ENCODE results near the gene GLI2.

Gene GLI2

DNA sequence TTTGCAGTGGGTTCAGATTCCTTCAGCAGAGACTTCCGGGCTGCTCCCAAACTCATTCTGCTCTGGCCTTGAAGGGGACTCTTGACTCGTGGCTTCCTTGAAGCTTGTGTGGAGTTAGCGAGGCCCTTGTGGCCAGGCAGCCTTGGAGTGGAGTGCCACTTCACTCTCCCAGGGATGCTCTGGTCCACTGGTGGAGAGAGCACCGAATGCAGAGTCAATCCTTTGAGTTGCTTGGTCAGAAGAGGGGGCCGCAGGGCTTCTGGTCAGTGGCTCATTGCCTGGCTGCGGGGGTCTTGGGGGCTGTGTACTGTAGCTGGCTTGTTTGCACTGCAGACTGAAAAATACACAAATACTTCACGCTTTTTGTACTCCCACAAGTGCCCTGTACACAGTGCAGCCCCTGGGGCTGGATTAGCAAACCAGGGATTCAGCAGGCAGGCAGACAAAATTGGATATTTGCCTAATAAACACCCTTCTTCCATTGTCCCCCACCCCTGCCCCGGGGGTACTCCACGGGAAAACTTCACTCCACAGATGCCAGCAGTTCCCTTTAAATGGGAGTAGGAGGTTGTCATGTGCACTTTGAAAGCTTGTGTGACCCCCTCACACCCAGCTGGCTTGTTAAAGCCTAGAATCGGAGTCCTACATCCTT lies 3.2 kb downstream of the GLI2 start:
- Histone ChIP-seq H3K9ac (ENCODE audit: low read length) (peak overlapping the region; percentile 73), H3K27me3 (ENCODE audit: control insufficient read depth, insufficient read depth, low read length) (peaks cover 9% of the 10 kb centered on the region), H3K4me3 (ENCODE audit: low read length) (peak overlapping the region; percentile 93), H3K4me1 (ENCODE audit: control insufficient read depth, low read depth, low read length) (peaks cover 52% of the 10 kb centered on the region), H3K9me3 (ENCODE audit: control insufficient read depth, low read depth, low read length) (no peaks in the 10 kb centered on the region), H3K27ac (ENCODE audit: low read length) (peak overlapping the region; percentile 67), H3K36me3 (ENCODE audit: control insufficient read depth, low read depth, low read length) (no peaks in the 10 kb centered on the region)

DNA sequence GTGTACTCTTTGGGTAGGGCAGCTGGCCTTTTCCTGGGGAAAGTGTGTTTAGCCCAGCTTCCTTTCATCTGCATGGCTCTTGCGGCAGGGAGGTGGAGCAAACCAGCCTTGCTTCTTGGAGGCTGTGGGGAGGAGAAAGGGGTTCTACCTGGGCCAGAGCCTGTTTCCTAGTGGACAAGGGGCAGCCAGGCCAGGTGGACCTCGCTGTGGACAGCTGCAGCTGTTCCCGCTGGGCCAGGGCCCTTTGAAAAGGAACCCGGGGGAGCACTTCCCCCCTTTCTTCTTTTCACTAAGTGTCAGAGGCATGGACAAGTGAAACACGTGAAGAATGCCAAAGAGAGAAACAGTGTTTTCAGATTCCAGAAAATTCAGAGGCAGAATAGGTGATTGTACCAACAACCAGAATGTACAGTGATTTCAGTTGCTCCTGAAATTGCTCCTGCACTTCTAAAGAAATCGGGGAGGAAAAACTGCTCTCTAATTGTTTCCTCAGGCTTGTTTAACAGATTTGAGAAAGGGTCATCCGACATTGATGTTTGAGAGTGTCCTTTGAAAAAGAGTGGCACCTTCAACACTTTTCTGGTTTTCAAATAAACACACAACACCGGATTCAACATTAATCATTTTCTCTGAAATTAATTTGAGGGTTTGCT lies 3.9 kb downstream of the GLI2 start:
- peaks cover 56% of the 10 kb centered on the region for H3K4me1 ChIP-seq (ENCODE audit: control insufficient read depth, low read depth, low read length)
- no peaks in the 10 kb centered on the region for H3K36me3 ChIP-seq (ENCODE audit: control insufficient read depth, low read depth, low read length)
- H3K9ac ChIP-seq (ENCODE audit: low read length) = peak overlapping the region; percentile 73
- H3K27ac ChIP-seq (ENCODE audit: low read length) = peak overlapping the region; percentile 67
- H3K27me3 ChIP-seq (ENCODE audit: control insufficient read depth, insufficient read depth, low read length) = peaks cover 5% of the 10 kb centered on the region
- no peaks in the 10 kb centered on the region for H3K9me3 ChIP-seq (ENCODE audit: control insufficient read depth, low read depth, low read length)
- peak overlapping the region; percentile 93 for H3K4me3 ChIP-seq (ENCODE audit: low read length)

DNA sequence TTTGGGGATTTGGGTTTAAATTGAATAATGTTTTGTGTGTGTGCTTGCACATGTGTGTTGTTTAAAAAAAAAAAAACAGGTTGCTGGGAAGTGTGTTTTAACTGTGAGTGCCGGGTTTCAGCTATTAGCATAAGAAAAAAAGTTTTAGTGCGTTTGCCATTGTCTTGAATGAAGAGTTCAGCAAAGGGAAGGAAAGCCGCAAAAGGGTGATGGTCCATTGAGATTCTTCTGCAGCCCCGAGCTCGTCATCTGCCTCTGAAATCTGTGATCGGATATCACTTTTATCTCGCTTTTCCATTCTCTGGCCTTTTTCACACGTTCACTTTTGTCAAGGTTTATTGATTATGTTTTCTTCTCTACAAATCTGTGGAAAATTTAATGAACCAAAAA lies 4.7 kb downstream of the GLI2 start:
- Histone ChIP-seq H3K4me1 (ENCODE audit: control insufficient read depth, low read depth, low read length) (peaks cover 54% of the 10 kb centered on the region), H3K27me3 (ENCODE audit: control insufficient read depth, insufficient read depth, low read length) (no peaks in the 10 kb centered on the region), H3K9me3 (ENCODE audit: control insufficient read depth, low read depth, low read length) (no peaks in the 10 kb centered on the region), H3K4me3 (ENCODE audit: low read length) (peak overlapping the region; percentile 93), H3K9ac (ENCODE audit: low read length) (peak overlapping the region; percentile 73), H3K27ac (ENCODE audit: low read length) (peak overlapping the region; percentile 90), H3K36me3 (ENCODE audit: control insufficient read depth, low read depth, low read length) (no peaks in the 10 kb centered on the region)

DNA sequence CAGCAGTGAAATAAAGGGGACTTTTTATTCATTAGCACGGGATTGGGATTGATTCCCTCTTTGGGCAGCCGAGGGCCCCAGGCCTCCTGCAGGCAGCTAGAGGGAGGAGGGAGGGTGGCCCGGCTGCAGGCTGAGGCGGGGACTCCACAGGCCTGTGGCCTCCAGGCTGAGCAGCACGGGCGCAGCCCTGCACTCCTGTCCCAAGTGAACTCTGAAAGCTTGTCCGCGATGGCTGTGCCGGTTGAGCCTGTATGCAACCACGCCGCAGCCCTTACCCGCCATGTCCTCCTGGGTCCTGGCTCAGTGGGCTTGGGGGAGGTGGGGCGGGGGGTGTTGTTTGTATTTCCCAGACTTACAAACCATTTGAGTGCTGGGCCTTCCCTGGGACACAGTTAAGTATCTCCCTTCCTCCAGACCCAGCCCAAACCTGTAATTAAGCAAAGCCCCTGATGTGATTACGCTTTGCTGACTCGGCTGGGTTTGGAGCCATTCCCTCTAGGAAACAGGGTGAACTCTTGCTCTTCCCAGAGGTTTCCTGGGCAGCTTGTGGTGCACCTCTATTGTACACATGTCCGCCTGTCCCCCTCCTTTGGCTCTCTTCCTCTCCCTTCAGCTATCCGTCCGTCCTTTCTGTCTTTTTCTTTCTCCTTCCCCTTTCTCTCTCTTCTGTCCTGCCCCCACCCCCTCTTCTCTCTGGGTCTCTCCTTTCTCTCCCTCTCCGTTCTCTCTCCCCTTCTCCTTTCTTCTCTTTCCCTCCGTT lies 5.3 kb downstream of the GLI2 start:
- H3K4me3 ChIP-seq (ENCODE audit: low read length) = peak overlapping the region; percentile 93
- H3K27me3 ChIP-seq (ENCODE audit: control insufficient read depth, insufficient read depth, low read length) = no peaks in the 10 kb centered on the region
- peak overlapping the region; percentile 73 for H3K9ac ChIP-seq (ENCODE audit: low read length)
- no peaks in the 10 kb centered on the region for H3K9me3 ChIP-seq (ENCODE audit: control insufficient read depth, low read depth, low read length)
- H3K4me1 ChIP-seq (ENCODE audit: control insufficient read depth, low read depth, low read length) = peaks cover 54% of the 10 kb centered on the region
- H3K27ac ChIP-seq (ENCODE audit: low read length) = peak overlapping the region; percentile 90
- no peaks in the 10 kb centered on the region for H3K36me3 ChIP-seq (ENCODE audit: control insufficient read depth, low read depth, low read length)

DNA sequence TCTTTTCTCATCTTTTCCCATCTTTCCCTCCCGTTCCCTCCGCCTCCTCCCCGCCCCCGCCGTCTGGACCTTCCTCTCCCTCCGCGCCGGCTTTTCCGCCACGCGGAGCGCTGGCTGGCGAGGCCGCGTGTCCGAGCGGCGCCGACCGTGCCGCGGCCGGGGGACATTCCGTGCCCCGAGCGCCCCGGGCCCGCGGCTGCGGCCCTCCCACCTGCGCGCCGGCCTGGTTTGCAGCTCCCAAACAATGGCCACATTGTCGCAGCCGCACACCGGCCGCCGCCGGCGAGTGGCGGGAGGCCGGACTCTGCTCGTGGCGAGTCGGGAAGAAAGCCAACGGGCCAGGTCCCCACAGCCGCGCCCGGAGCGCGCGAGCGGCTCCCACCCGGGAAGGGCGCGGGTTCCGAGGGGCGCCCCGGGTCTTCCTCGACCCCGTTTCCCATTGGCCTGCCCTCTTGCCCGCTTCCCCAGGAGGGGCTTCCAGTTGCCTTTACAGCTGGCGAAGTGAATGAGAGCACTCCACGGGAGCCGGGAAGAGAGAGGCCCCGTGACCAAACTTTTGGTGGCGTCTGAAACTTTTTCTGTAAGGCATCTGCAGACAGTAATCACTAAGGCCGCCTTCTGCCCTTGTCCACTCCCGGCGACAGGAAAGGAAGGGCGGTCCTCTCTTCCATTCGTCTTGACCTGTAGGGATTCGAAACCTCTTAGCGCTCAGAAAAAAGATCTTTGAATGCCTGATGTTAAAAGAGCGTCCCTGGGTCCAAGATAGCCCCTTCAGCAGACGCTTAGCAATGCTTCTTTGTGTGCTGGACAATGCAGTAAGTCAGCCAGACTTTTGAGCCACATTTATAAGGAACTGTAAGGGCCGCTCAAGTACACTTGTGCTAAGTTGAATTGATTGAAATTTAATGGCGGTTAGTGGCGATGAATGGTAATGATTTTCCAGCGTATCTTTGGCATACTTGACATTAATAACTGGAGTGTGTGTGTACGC lies 6.2 kb downstream of the GLI2 start:
- H3K4me1 ChIP-seq (ENCODE audit: control insufficient read depth, low read depth, low read length) = peaks cover 54% of the 10 kb centered on the region
- H3K9ac ChIP-seq (ENCODE audit: low read length) = peak overlapping the region; percentile 73
- no peaks in the 10 kb centered on the region for H3K27me3 ChIP-seq (ENCODE audit: control insufficient read depth, insufficient read depth, low read length)
- H3K36me3 ChIP-seq (ENCODE audit: control insufficient read depth, low read depth, low read length) = no peaks in the 10 kb centered on the region
- H3K9me3 ChIP-seq (ENCODE audit: control insufficient read depth, low read depth, low read length) = no peaks in the 10 kb centered on the region
- H3K4me3 ChIP-seq (ENCODE audit: low read length) = peak overlapping the region; percentile 93
- peak overlapping the region; percentile 90 for H3K27ac ChIP-seq (ENCODE audit: low read length)

DNA sequence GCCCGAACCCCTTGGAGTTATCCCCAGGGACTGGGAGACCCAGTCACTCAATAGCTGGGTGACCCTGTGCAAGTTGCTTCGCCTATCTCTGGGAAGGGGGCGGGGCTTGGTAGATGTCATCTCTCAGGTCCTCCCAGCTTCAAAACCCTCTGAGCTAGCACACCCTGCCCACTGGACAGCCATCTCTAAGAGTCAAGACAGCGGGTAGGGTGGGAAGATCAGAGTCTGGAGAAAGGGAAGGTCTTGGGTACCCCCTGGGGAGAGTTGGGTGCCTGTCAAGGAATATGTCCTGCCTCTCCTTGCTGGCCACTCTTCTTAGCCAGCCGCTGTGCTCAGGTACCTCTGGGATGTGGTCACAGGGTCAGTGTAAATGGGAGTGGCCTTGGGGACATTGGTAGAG lies 8.0 kb downstream of the GLI2 start:
- Histone ChIP-seq H3K9me3 (ENCODE audit: control insufficient read depth, low read depth, low read length) (no peaks in the 10 kb centered on the region), H3K4me3 (ENCODE audit: low read length) (no peak overlapping the region), H3K27ac (ENCODE audit: low read length) (no peak overlapping the region), H3K9ac (ENCODE audit: low read length) (no peak overlapping the region), H3K36me3 (ENCODE audit: control insufficient read depth, low read depth, low read length) (no peaks in the 10 kb centered on the region), H3K27me3 (ENCODE audit: control insufficient read depth, insufficient read depth, low read length) (no peaks in the 10 kb centered on the region), H3K4me1 (ENCODE audit: control insufficient read depth, low read depth, low read length) (peaks cover 45% of the 10 kb centered on the region)

DNA sequence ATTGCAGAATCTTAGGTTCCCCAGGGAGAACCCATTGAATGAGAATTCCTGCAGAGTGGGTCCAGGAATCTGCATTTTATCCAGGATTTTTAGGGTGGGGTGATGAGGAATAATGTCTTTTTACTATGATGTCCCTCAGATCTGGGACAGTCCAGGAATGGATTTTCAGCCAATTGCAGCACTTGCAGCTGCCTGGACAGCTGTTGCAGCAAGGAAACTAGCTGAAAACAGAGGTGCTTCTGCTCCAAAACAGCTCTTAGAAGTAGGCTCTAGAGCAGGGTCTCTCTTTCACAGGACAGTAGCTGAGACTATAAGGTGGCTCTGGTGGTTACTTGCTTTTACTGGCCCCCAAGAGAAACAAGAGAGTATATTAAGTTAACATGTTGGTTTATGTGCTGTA lies 9.1 kb downstream of the GLI2 start:
- H3K27ac ChIP-seq (ENCODE audit: low read length) = no peak overlapping the region
- H3K36me3 ChIP-seq (ENCODE audit: control insufficient read depth, low read depth, low read length) = no peaks in the 10 kb centered on the region
- no peak overlapping the region for H3K9ac ChIP-seq (ENCODE audit: low read length)
- no peaks in the 10 kb centered on the region for H3K9me3 ChIP-seq (ENCODE audit: control insufficient read depth, low read depth, low read length)
- H3K27me3 ChIP-seq (ENCODE audit: control insufficient read depth, insufficient read depth, low read length) = no peaks in the 10 kb centered on the region
- no peak overlapping the region for H3K4me3 ChIP-seq (ENCODE audit: low read length)
- H3K4me1 ChIP-seq (ENCODE audit: control insufficient read depth, low read depth, low read length) = peaks cover 39% of the 10 kb centered on the region

DNA sequence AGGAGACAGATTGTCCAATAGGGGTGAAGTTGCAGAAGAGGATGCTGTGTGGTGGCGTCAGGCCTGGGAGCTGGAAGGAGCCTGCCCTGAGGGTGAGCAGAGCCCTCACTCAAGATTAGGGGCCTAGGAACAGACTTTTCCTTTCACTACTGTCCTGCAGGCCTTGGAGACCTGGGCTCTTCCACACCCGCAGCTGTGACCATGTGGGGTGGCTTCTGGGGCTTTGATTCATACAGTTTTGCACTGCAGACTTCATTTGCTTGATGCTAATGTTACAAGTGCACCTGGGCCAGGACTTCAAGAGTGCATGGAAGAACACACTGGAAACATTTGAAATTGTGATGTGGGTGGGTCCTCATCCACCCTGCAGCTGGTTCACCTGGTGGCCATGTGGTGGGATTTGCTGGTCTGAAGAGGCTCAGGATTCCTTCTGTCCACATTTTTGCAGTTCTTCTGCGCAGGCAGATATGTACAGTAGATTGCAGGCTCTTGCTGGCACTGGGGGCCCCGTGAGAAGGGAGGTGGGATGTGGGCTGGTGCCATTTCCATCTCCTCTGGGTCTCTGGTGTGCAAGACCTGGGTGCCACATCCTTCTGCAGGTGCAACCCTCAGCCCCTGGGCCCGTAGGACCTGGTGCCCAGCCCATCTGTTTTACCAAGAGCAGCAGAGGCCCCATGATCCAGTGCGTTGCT lies 9.9 kb downstream of the GLI2 start:
- H3K4me3 ChIP-seq (ENCODE audit: low read length) = no peak overlapping the region
- no peaks in the 10 kb centered on the region for H3K9me3 ChIP-seq (ENCODE audit: control insufficient read depth, low read depth, low read length)
- no peak overlapping the region for H3K9ac ChIP-seq (ENCODE audit: low read length)
- H3K27me3 ChIP-seq (ENCODE audit: control insufficient read depth, insufficient read depth, low read length) = no peaks in the 10 kb centered on the region
- H3K27ac ChIP-seq (ENCODE audit: low read length) = no peak overlapping the region
- H3K4me1 ChIP-seq (ENCODE audit: control insufficient read depth, low read depth, low read length) = peaks cover 39% of the 10 kb centered on the region
- no peaks in the 10 kb centered on the region for H3K36me3 ChIP-seq (ENCODE audit: control insufficient read depth, low read depth, low read length)

DNA sequence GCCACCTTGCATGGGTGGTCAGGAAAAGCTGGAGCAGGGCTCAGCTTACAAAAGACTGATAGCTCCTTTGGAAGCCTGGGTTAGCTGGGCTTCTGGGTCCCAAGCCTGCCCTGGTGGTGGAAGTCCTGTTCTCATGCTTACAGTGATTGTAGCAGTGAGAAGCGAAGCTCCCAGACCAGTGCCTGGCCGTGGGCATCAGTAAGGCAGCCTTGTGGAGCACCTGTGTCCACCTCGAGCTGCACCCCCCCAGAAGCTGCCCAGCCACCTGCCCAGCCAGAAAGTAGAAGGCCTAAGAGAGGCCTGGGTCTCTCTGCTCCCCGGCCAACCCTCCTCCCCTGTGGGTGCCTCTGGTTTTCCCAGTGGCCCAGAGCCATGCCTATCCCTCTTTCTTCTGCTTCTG lies 10.5 kb downstream of the GLI2 start:
- Histone ChIP-seq H3K36me3 (ENCODE audit: control insufficient read depth, low read depth, low read length) (no peaks in the 10 kb centered on the region), H3K27me3 (ENCODE audit: control insufficient read depth, insufficient read depth, low read length) (no peaks in the 10 kb centered on the region), H3K9ac (ENCODE audit: low read length) (no peak overlapping the region), H3K9me3 (ENCODE audit: control insufficient read depth, low read depth, low read length) (no peaks in the 10 kb centered on the region), H3K4me1 (ENCODE audit: control insufficient read depth, low read depth, low read length) (peaks cover 33% of the 10 kb centered on the region), H3K27ac (ENCODE audit: low read length) (no peak overlapping the region), H3K4me3 (ENCODE audit: low read length) (no peak overlapping the region)

DNA sequence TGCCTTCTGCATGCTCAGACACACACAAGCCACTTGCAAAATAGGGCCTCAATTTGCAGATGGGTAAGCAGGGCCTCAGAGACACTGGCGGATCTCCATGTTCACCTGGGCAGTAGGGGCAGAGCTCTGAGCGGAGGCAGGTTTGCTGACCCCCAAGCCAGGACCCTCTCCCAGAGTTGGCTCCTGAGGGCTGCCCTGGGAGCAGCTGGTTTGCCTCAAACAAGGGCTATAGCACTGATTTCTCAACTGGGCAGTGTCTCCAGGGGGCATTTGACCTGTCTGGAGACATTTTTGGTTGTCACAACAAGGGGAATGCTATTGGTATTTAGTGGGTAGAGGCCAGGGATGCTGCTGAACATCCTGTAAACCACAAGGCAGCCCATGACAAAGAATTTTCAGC lies 11.6 kb downstream of the GLI2 start:
- H3K27me3 ChIP-seq (ENCODE audit: control insufficient read depth, insufficient read depth, low read length) = no peaks in the 10 kb centered on the region
- no peak overlapping the region for H3K27ac ChIP-seq (ENCODE audit: low read length)
- H3K36me3 ChIP-seq (ENCODE audit: control insufficient read depth, low read depth, low read length) = no peaks in the 10 kb centered on the region
- H3K9me3 ChIP-seq (ENCODE audit: control insufficient read depth, low read depth, low read length) = no peaks in the 10 kb centered on the region
- H3K4me1 ChIP-seq (ENCODE audit: control insufficient read depth, low read depth, low read length) = peaks cover 29% of the 10 kb centered on the region
- H3K4me3 ChIP-seq (ENCODE audit: low read length) = no peak overlapping the region
- no peak overlapping the region for H3K9ac ChIP-seq (ENCODE audit: low read length)

All from iPS-18a (cell line).